Measurements from ENCODE around the gene ZBTB5.

GRCh38 chr9:37395229-37395628 is 70.0 kb downstream of the ZBTB5 start:
- TF ChIP-seq EZH2phosphoT487 (conservative IDR thresholded peaks at IDR 0.05; ENCODE audit: low read length) (no peak), CTCF (IDR thresholded peaks at IDR 0.05; ENCODE audit: insufficient read depth, low read length, poor library complexity, severe bottlenecking) (no peak)
